Stimulated activated CD8-positive, alpha-beta memory T cell treated with anti-CD3 and anti-CD28 coated beads, Interleukin-7, amount 100 ng/mL, for 48 hours (primary cell): ENCODE measurements around the gene TMEM43.

Experiments used
- DNase-seq, 2 donors: peaks; one replicate each; pipeline ENCODE4 v3.0.0-alpha.2; 2020; ENCODE audit warnings: low read depth in 1 of 2; ENCODE audit errors: extremely low read depth in 1 of 2

The TMEM43 gene

GRCh38 chr3:14175383-14176037 lies 50.7 kb downstream of the TMEM43 start:
- DNase-seq = peak in 1 of 2 donors; percentile 25

GRCh38 chr3:14177580-14178246 lies 52.9 kb downstream of the TMEM43 start:
- no peak for DNase-seq

- DNase-seq = peak; percentile 88 to 89
Observed at GRCh38 chr3:14178247-14179113, 53.6 kb downstream of the TMEM43 start, which contains the start of the genes LSM3 and XPC. Gene LSM3 (plus strand): TSS chr3:14178817. CDS start chr3:14178861, 44 bp downstream. Gene XPC (minus strand): TSS chr3:14178601. CDS start chr3:14178568, 33 bp downstream.

- DNase-seq = no peak
Observed at GRCh38 chr3:14179114-14179465, 54.2 kb downstream of the TMEM43 start.

- DNase-seq = no peak
Observed at GRCh38 chr3:14179795-14180194, 54.9 kb downstream of the TMEM43 start.

- no peak for DNase-seq
Observed at GRCh38 chr3:14181253-14181652, 56.4 kb downstream of the TMEM43 start.

DNA sequence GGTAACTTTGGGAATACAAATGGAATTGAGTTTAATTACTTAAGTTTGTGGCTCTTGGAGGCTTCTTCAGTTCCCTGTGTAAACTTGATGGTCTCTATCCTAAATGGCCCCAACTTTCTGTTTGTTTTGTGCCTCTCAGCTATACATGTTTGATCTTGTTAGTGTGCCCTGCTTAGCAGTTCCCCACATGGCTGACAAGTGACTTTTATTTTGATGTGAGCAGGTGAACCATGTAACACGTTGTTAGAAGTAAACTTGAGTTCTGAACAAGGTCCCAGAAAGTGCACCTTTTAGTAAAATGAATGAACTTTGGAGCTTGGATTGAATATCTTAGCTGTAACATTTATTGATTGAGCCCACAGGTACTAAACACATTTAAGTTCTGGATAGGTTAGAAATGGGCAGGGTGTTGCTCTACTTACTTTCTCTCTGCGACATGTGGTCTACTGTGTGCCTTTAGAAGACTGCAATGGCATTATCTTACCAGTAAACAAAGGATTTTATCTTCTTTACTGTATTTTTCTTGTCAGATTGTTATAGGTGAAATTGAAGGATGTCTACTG lies 58.2 kb downstream of the TMEM43 start:
- DNase-seq = no peak

GRCh38 chr3:14186854-14187458 lies 62.1 kb downstream of the TMEM43 start:
- no peak for DNase-seq

DNA sequence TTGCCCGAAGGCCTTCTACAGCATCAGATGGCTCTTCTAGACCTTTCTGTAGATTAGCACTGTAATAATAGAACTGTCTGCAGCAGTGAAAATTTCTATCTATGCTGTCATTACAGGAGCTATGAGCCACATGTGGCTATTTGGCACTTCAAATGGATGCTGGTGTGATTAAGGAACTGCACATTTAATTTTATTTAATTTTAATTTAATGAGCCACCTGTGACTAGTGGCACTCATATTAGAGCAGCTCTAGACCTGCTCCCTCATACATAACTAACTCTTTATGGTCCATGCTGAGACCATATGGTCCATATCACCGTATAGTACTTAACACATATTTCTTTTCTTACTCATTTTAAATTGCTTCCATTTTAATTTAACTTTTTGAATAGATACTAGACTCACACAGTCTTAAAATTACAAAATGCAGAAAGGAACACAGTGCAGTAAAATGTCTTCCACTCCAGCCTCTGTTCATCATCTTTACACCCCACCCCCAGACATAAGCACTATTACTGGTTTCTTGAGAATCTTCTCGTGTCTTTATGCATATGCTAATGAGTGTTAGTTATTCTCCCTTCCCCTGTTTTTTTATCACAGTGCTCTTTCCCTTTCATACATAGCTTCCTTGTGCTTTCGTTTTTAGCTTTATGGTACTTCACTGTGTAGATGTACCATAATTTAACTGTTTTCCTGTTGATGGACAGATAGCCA lies 63.3 kb downstream of the TMEM43 start:
- DNase-seq = no peak
